Astrocyte (in vitro differentiated cells and primary cell): ENCODE measurements around the gene NUP62. TPM values are rescaled to one million over a fixed set of nuclear protein-coding genes. Genes with fewer than 3 reads are reported as not detected.

Experiments
- DNase-seq: peaks from one replicate; pipeline ENCODE4 v3.0.0-alpha.2; 2010; ENCODE audit warnings: low read depth
- FAIRE-seq: peaks from 2 replicates; lab custom pipeline; 2011; peaks lifted over from hg19 to GRCh38; lab: Jason Lieb, UNC
- H2AFZ ChIP-seq: 2 replicates; pipeline ENCODE4 v1.6.0; 2012; ENCODE audit warnings: low read depth, low read length, inconsistent platforms
- H3K27ac ChIP-seq: 2 replicates; pipeline ENCODE4 v1.5.1; 2011; ENCODE audit warnings: low read depth, low read length, inconsistent platforms
- H3K27me3 ChIP-seq: 2 replicates; pipeline ENCODE4 v1.6.0; 2011; ENCODE audit warnings: low read length, inconsistent platforms; ENCODE audit not compliant: insufficient read depth
- H3K36me3 ChIP-seq: 2 replicates; pipeline ENCODE4 v1.5.1; 2011; ENCODE audit warnings: low read length, inconsistent platforms; ENCODE audit not compliant: insufficient read depth
- H3K4me1 ChIP-seq: 2 replicates; pipeline ENCODE4 v1.5.1; 2011; ENCODE audit warnings: low read length, inconsistent platforms; ENCODE audit not compliant: insufficient read depth
- H3K4me2 ChIP-seq: 2 replicates; pipeline ENCODE4 v1.6.0; 2012; ENCODE audit warnings: low read length, inconsistent platforms
- H3K4me3 ChIP-seq: 2 replicates; pipeline ENCODE4 v1.5.1; 2011; ENCODE audit warnings: low read depth, mild to moderate bottlenecking, low read length, inconsistent platforms; ENCODE audit not compliant: insufficient read depth
- H3K79me2 ChIP-seq: 2 replicates; pipeline ENCODE4 v1.6.0; 2012; ENCODE audit warnings: mild to moderate bottlenecking, low read length, inconsistent platforms; ENCODE audit not compliant: insufficient read depth
- H3K9ac ChIP-seq: 2 replicates; pipeline ENCODE4 v1.6.0; 2012; ENCODE audit warnings: mild to moderate bottlenecking, low read length, inconsistent platforms
- H3K9me3 ChIP-seq: 2 replicates; pipeline ENCODE4 v1.5.1; 2012; ENCODE audit warnings: low read depth, mild to moderate bottlenecking, low read length, inconsistent platforms; ENCODE audit not compliant: insufficient read depth
- H4K20me1 ChIP-seq: 2 replicates; pipeline ENCODE4 v1.6.0; 2012; ENCODE audit warnings: low read length, inconsistent platforms; ENCODE audit not compliant: insufficient read depth
- H3K27ac Mint-ChIP-seq: one replicate; pipeline ENCODE4 v1.8.0; 2021; ENCODE audit warnings: mild to moderate bottlenecking, mixed read lengths; ENCODE audit not compliant: unreplicated experiment
- H3K27me3 Mint-ChIP-seq: one replicate; pipeline ENCODE4 v1.8.0; 2021; ENCODE audit warnings: low read depth, mixed read lengths; ENCODE audit not compliant: unreplicated experiment
- H3K36me3 Mint-ChIP-seq: one replicate; pipeline ENCODE4 v1.8.0; 2021; ENCODE audit warnings: low read depth, mixed read lengths; ENCODE audit not compliant: unreplicated experiment
- H3K4me1 Mint-ChIP-seq: one replicate; pipeline ENCODE4 v1.8.0; 2021; ENCODE audit warnings: low read depth, mixed read lengths; ENCODE audit not compliant: unreplicated experiment
- H3K4me3 Mint-ChIP-seq: one replicate; pipeline ENCODE4 v1.8.0; 2021; ENCODE audit warnings: mild to moderate bottlenecking, moderate library complexity, mixed read lengths; ENCODE audit not compliant: unreplicated experiment
- H3K9me3 Mint-ChIP-seq: one replicate; pipeline ENCODE4 v1.8.0; 2021; ENCODE audit warnings: mild to moderate bottlenecking, mixed read lengths; ENCODE audit not compliant: unreplicated experiment
- EZH2 ChIP-seq: IDR thresholded peaks from 2 replicates; pipeline ENCODE4 v1.6.1; 2012; ENCODE audit warnings: mild to moderate bottlenecking, low read length, inconsistent platforms; ENCODE audit not compliant: insufficient read depth
- total RNA-seq: library from RNA; stranded (reverse); gene quantifications from 2 replicates; pipeline ENCODE4 v1.2.1, GENCODE V29; 2021
- TF ChIP-seq, protein P1 (sequence below): IDR thresholded peaks from 2 replicates; pipeline ENCODE4 v1.5.1; 2011; ENCODE audit warnings: low read depth, mild to moderate bottlenecking, inconsistent platforms, low read length, moderate library complexity; ENCODE audit not compliant: insufficient read depth

Gene NUP62
- total RNA-seq, 1 donor from 2014 or later, result 49.5 TPM

DNA sequence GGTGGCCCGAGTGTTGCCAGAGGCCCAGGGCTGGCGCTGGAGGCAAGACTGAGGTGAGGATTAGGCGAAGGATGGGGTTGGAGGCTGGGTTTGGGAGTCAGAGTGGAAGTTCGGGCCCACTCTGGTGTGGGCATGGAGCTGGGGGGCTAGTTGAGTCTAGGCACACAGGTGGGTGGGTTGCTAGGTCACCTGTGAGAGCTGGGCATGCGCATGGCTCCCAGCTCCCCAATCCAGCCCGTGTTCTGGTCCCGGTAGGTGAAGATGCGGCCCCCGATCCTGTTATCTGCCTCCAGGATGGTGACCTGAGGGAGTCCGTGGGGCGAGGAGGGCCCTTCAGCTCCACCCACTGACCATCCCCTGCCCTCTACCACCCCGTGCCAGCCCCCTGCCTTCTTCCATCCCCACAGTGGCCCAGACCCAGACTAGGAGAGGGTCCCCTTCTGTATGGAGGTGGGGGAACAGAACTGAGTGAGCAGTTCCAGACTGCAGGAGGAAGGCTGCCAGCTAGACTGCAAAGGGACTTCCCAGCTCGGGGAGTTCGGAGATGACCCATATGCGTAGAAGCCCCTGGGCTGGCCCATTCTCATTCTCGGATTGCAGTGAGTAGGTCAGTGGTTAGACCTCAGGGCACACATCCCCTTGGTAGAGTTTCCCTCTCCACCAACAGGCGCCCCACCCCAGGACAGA, 34.3 kb downstream of the NUP62 start:
- Histone ChIP-seq H3K4me3 (no peak overlapping the region), H3K9me3 (no peaks in the 10 kb centered on the region), H2AFZ (no peak overlapping the region), H3K4me1 (peaks cover 16% of the 10 kb centered on the region), H3K4me2 (no peak overlapping the region), H3K27me3 (no peaks in the 10 kb centered on the region), H3K27ac (no peak overlapping the region), H3K36me3 (no peaks in the 10 kb centered on the region), H3K9ac (no peak overlapping the region), H4K20me1 (no peaks in the 10 kb centered on the region), H3K79me2 (no peaks in the 10 kb centered on the region)
- no peaks in the 10 kb centered on the region for H3K36me3 Mint-ChIP-seq
- no peak overlapping the region for H3K27ac Mint-ChIP-seq
- FAIRE-seq (no peak), DNase-seq (no peak)
- no peaks in the 10 kb centered on the region for H3K9me3 Mint-ChIP-seq
- TF ChIP-seq, protein P1, sequence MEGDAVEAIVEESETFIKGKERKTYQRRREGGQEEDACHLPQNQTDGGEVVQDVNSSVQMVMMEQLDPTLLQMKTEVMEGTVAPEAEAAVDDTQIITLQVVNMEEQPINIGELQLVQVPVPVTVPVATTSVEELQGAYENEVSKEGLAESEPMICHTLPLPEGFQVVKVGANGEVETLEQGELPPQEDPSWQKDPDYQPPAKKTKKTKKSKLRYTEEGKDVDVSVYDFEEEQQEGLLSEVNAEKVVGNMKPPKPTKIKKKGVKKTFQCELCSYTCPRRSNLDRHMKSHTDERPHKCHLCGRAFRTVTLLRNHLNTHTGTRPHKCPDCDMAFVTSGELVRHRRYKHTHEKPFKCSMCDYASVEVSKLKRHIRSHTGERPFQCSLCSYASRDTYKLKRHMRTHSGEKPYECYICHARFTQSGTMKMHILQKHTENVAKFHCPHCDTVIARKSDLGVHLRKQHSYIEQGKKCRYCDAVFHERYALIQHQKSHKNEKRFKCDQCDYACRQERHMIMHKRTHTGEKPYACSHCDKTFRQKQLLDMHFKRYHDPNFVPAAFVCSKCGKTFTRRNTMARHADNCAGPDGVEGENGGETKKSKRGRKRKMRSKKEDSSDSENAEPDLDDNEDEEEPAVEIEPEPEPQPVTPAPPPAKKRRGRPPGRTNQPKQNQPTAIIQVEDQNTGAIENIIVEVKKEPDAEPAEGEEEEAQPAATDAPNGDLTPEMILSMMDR, result no peak
- TF ChIP-seq EZH2, result no peak
- H3K27me3 Mint-ChIP-seq, result peaks cover 40% of the 10 kb centered on the region
- no peak overlapping the region for H3K4me3 Mint-ChIP-seq
- H3K4me1 Mint-ChIP-seq, result peaks cover 2% of the 10 kb centered on the region

DNA sequence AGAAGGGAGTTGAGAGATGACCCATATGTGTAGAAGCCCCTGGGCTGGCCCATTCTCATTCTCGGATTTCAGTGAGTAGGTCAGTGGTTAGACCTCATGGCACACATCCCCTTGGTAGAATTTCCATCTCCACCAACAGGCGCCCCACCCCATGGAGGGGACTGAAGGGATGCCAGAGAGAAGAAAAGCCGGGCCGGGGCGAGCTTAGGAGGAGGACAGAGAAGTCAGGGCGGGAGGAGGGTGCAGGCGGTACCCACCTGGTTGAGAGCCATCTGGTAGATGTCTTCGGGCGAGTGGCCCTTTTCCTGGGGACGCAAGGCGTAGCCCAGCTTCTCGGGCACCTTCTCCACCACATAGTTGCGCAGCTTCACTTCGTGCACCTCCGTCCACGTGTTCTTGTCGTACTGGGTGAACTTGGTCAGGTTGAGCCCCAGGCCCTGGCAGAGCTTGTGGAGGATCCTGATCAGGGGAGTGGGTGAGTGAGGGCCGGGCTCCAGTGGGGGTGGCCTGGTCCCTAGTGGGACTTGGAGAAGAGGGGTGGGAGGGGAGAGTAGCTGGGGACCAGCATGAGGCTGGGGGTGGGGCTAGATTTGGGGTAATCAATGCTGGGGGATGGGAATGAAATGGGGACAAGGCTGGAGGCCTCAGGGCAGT, 35.2 kb downstream of the NUP62 start:
- H3K36me3 Mint-ChIP-seq, result peaks cover 2% of the 10 kb centered on the region
- H3K27me3 Mint-ChIP-seq, result peaks cover 40% of the 10 kb centered on the region
- Histone ChIP-seq H3K36me3 (no peaks in the 10 kb centered on the region), H3K4me3 (no peak overlapping the region), H3K9me3 (peaks cover 7% of the 10 kb centered on the region), H4K20me1 (no peaks in the 10 kb centered on the region), H3K9ac (no peak overlapping the region), H3K79me2 (no peaks in the 10 kb centered on the region), H3K27me3 (no peaks in the 10 kb centered on the region), H2AFZ (no peak overlapping the region), H3K4me2 (no peak overlapping the region), H3K4me1 (peaks cover 16% of the 10 kb centered on the region), H3K27ac (no peak overlapping the region)
- H3K4me3 Mint-ChIP-seq, result no peak overlapping the region
- no peak overlapping the region for H3K27ac Mint-ChIP-seq
- H3K4me1 Mint-ChIP-seq, result peaks cover 2% of the 10 kb centered on the region
- no peak for DNase-seq
- no peaks in the 10 kb centered on the region for H3K9me3 Mint-ChIP-seq
- no peak for TF ChIP-seq EZH2
- no peak for FAIRE-seq

DNA sequence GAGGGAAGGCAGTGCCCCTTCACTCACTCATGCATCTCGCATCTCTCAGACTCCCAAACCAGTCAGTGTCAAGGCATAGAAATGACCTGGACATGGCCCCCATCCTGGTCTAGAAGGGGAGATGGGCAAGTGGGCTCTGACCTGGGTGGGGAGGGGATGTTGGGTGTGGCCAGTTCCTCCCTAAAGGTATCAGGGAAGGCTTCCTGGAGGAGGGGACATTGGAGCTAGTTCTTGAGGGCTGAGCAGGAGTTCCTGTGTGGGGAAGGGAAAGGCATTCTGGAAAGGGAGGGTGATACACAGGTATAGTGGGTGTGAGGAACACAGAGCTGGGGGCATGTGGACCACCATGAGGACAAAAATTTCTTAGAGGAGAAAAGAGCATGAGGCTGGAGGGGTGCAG, 36.6 kb downstream of the NUP62 start:
- no peaks in the 10 kb centered on the region for H4K20me1 ChIP-seq
- Mint-ChIP-seq H3K27me3 (peaks cover 39% of the 10 kb centered on the region), H3K27ac (no peak overlapping the region)

More for the DNA sequence above, 36.6 kb downstream of the NUP62 start:
- Mint-ChIP-seq H3K36me3 (peaks cover 3% of the 10 kb centered on the region), H3K4me1 (peaks cover 2% of the 10 kb centered on the region), H3K9me3 (no peaks in the 10 kb centered on the region), H3K4me3 (no peak overlapping the region)
- H3K79me2 ChIP-seq, result no peaks in the 10 kb centered on the region
- no peak overlapping the region for H3K4me3 ChIP-seq
- no peak for FAIRE-seq
- TF ChIP-seq, protein P1, result no peak
- TF ChIP-seq EZH2, result no peak
- DNase-seq, result no peak
- H3K27ac ChIP-seq, result no peak overlapping the region
- peaks cover 14% of the 10 kb centered on the region for H3K4me1 ChIP-seq
- no peaks in the 10 kb centered on the region for H3K36me3 ChIP-seq
- H2AFZ ChIP-seq, result no peak overlapping the region
- H3K9me3 ChIP-seq, result peaks cover 7% of the 10 kb centered on the region
- no peak overlapping the region for H3K4me2 ChIP-seq
- H3K27me3 ChIP-seq, result no peaks in the 10 kb centered on the region
- no peak overlapping the region for H3K9ac ChIP-seq
